MM.1S (cell line): ENCODE results near the gene SHC2.

Experiments used
- CTCF ChIP-seq: fragments of 300-600 bp; sonication (generic); IDR thresholded peaks from 2 replicates; pipeline ENCODE4 v1.5.1; 2016; ENCODE audit warnings: antibody characterized with exemption, low read length, mixed read lengths
- EZH2 ChIP-seq: fragments of 300-600 bp; sonication (generic); optimal IDR thresholded peaks from 2 replicates; pipeline ENCODE3; 2017; ENCODE audit warnings: low read depth, mild to moderate bottlenecking, antibody characterized with exemption, low read length, mixed read lengths
- EZH2phosphoT487 ChIP-seq: fragments of 300-600 bp; sonication (generic); IDR thresholded peaks from 2 replicates; pipeline ENCODE4 v1.6.1; 2018; ENCODE audit warnings: antibody characterized with exemption, low read length

GRCh38 chr19:389255-389934 lies 71.4 kb downstream of the SHC2 start:
- no peak for TF ChIP-seq CTCF
- no peak for TF ChIP-seq EZH2
- TF ChIP-seq EZH2phosphoT487 = no peak
